Sigmoid colon (tissue), 4 donors: ENCODE data around the gene SUGP2.

Experiments used
- CTCF ChIP-seq, 4 experiments: fragments of 450-650 bp in 3 of 4; fragments of 200-600 bp in 1 of 4; IDR thresholded peaks; one replicate each; pipeline ENCODE4 v1.5.1; 2016 to 2019; ENCODE audit warnings: antibody characterized with exemption in 4 of 4, mild to moderate bottlenecking in 3 of 4, moderate library complexity in 2 of 4
- EP300 ChIP-seq, 4 donors: sonication (generic); formaldehyde crosslinking; IDR thresholded peaks; one replicate each; pipeline ENCODE4 v1.6.1; 2017; ENCODE audit warnings: antibody characterized with exemption in 4 of 4
- POLR2A ChIP-seq, 2 donors: fragments of 450-650 bp; IDR thresholded peaks; one replicate each; pipeline ENCODE4 v1.6.1; 2016; ENCODE audit warnings: antibody characterized with exemption in 2 of 2, mild to moderate bottlenecking in 2 of 2, moderate library complexity in 2 of 2
- POLR2AphosphoS5 ChIP-seq, 4 donors: sonication (generic); formaldehyde crosslinking; IDR thresholded peaks; one replicate each; pipeline ENCODE4 v1.6.1; 2017; ENCODE audit warnings: antibody characterized with exemption in 4 of 4

GRCh38 chr19:18987456-18987855, 45.9 kb downstream of the SUGP2 start:
- no peak for TF ChIP-seq CTCF (IDR thresholded peaks at IDR 0.05)
- no peak for TF ChIP-seq POLR2AphosphoS5 (IDR thresholded peaks at IDR 0.05)
- TF ChIP-seq POLR2A (IDR thresholded peaks at IDR 0.05) = no peak
- no peak for TF ChIP-seq EP300 (IDR thresholded peaks at IDR 0.05)
